HG02571 (cell line): ENCODE measurements around the gene SRD5A2.

Experiments
- ATAC-seq: cut with Tn5 transposase; IDR thresholded peaks from one replicate; pipeline ENCODE4 v1.9.1; 2021; ENCODE audit warnings: mild to moderate bottlenecking, moderate library complexity; ENCODE audit not compliant: unreplicated experiment

Gene SRD5A2

GRCh38 chr2:31474296-31474695, 106.4 kb downstream of the SRD5A2 start:
- no peak for ATAC-seq
